Testis (tissue), 3 donors: Measurements from ENCODE around the gene ECT2. TPM values are rescaled to one million over a fixed set of nuclear protein-coding genes. Genes with fewer than 3 reads are reported as not detected.

Source experiments
- DNase-seq: peaks from one replicate; pipeline ENCODE4 v3.0.0-alpha.2; 2019
- H3K27ac ChIP-seq, 2 donors: fragments of 200-600 bp; sonication (generic); one replicate each; pipeline ENCODE4 v1.5.1; 2019
- H3K27me3 ChIP-seq: fragments of 200-600 bp; sonication (generic); one replicate; pipeline ENCODE4 v1.5.1; 2019
- H3K36me3 ChIP-seq: fragments of 200-600 bp; sonication (generic); one replicate; pipeline ENCODE4 v1.5.1; 2017; ENCODE audit warnings: low read depth; ENCODE audit errors: missing control alignments
- H3K4me1 ChIP-seq: fragments of 200-600 bp; sonication (generic); one replicate; pipeline ENCODE4 v1.5.1; 2019
- H3K4me3 ChIP-seq, 2 donors: fragments of 200-600 bp; sonication (generic); one replicate each; pipeline ENCODE4 v1.5.1; 2017 to 2019
- H3K9me3 ChIP-seq: fragments of 200-600 bp; sonication (generic); one replicate; pipeline ENCODE4 v1.5.1; 2017
- CTCF ChIP-seq, 3 experiments: fragments of 450-650 bp in 2 of 3; fragments of 200-600 bp in 1 of 3; sonication (generic) in 1 of 3; IDR thresholded peaks; one replicate each; pipeline ENCODE4 v1.5.1; 2016 to 2019; ENCODE audit warnings: antibody characterized with exemption in 3 of 3, mild to moderate bottlenecking in 2 of 3, moderate library complexity in 1 of 3
- POLR2A ChIP-seq: fragments of 450-650 bp; IDR thresholded peaks from one replicate; pipeline ENCODE4 v1.6.1; 2017; ENCODE audit warnings: antibody characterized with exemption, mild to moderate bottlenecking, moderate library complexity
- WGBS, 2 donors: methylation state at CpG; one replicate each; pipeline ENCODE4 v1.1.5; 2018; 5-methylcytosine and 5-hydroxymethylcytosine counted together
- intact Hi-C: fragments of 100-400 bp; cut with DNase I; formaldehyde crosslinking; loops from one replicate; pipeline ENCODE4 v1.15.1; 2023; ENCODE audit warnings: low total_unique reads
- polyA plus RNA-seq: library from polyadenylated mRNA; stranded (reverse); fragments of 350-450 nt; fragmentation: Illumina TruSeq; extraction: RNeasy Lipid Tissue Mini Kit (QIAGEN cat#74804); gene quantifications from one replicate; pipeline ENCODE4 v1.2.3, GENCODE V29; 2014; ENCODE audit warnings: low read depth, low replicate concordance; ENCODE audit not compliant: insufficient read depth
- total RNA-seq, 2 donors: library from RNA; depleted of rRNA; stranded (reverse); fragments of >200 nt; gene quantifications; one replicate each; pipeline ENCODE4 v1.2.3, GENCODE V29; 2016

The ECT2 gene
- total and polyA plus RNA-seq, 3 donors from 2014 or later = 20.8 to 33.3 (median 21.9) TPM

- H3K4me3 ChIP-seq = peak overlapping the region; percentile 75 to 87
- DNase-seq = peak; percentile 61
- intact Hi-C loops = no loop called here
- H3K4me1 ChIP-seq = peaks cover 8% of the 10 kb centered on the region
- TF ChIP-seq CTCF (IDR thresholded peaks at IDR 0.05) (no peak), POLR2A (no peak)
- H3K27me3 ChIP-seq = no peaks in the 10 kb centered on the region
- peak overlapping the region; percentile 83 to 86 for H3K27ac ChIP-seq
- 1% methylated on average over 17 of the region's 17 CpGs for WGBS, 2 donors
- H3K9me3 ChIP-seq = no peaks in the 10 kb centered on the region
- H3K36me3 ChIP-seq = no peaks in the 10 kb centered on the region
Observed at GRCh38 chr3:172709774-172710663, 40.5 kb upstream of the ECT2 start.

- TF ChIP-seq POLR2A (no peak), CTCF (IDR thresholded peaks at IDR 0.05) (peak; percentile 60 to 68 (median 65))
- Histone ChIP-seq H3K36me3 (no peaks in the 10 kb centered on the region), H3K9me3 (no peaks in the 10 kb centered on the region), H3K27me3 (no peaks in the 10 kb centered on the region), H3K4me3 (peak within 1 kb of the TSS; percentile 75 to 87), H3K4me1 (peaks cover 8% of the 10 kb centered on the region), H3K27ac (peak within 1 kb of the TSS; percentile 83 to 86)
- peak; percentile 94 for DNase-seq
- WGBS, 2 donors = 0 to 1% methylated on average over 14 to 41 of the region's 41 CpGs
- intact Hi-C loops = no loop called here
Observed at GRCh38 chr3:172710664-172711453, 39.7 kb upstream of the ECT2 start, which contains the start of gene NCEH1. TSS of gene NCEH1 (minus strand) at chr3:172711067. CDS start at chr3:172710984, 83 bp downstream.

GRCh38 chr3:172711454-172711795 lies 39.1 kb upstream of the ECT2 start:
- peaks cover 8% of the 10 kb centered on the region for H3K4me1 ChIP-seq
- intact Hi-C loops = no loop called here
- no peak for DNase-seq

GRCh38 chr3:172713316-172713715 lies 37.2 kb upstream of the ECT2 start:
- intact Hi-C loops = no loop called here
- no peaks in the 10 kb centered on the region for H3K36me3 ChIP-seq
- H3K27me3 ChIP-seq = no peaks in the 10 kb centered on the region
- WGBS, 2 donors = 55 to 75% methylated on average over 3 of the region's 3 CpGs
- peaks cover 8% of the 10 kb centered on the region for H3K4me1 ChIP-seq
- no peak overlapping the region for H3K4me3 ChIP-seq
- DNase-seq = no peak
- no peak overlapping the region for H3K27ac ChIP-seq
- no peaks in the 10 kb centered on the region for H3K9me3 ChIP-seq
- TF ChIP-seq POLR2A (no peak), CTCF (IDR thresholded peaks at IDR 0.05) (no peak)

More at GRCh38 chr3:172711454-172711795, 39.1 kb upstream of the ECT2 start:
- H3K4me3 ChIP-seq = peak overlapping the region; percentile 75 to 87
- TF ChIP-seq CTCF (IDR thresholded peaks at IDR 0.05) (no peak), POLR2A (no peak)
- H3K36me3 ChIP-seq = no peaks in the 10 kb centered on the region
- no peaks in the 10 kb centered on the region for H3K9me3 ChIP-seq
- no peaks in the 10 kb centered on the region for H3K27me3 ChIP-seq
- WGBS, 2 donors = 9 to 14% methylated on average over 2 of the region's 2 CpGs
- H3K27ac ChIP-seq = peak overlapping the region in 1 of 2 donors; percentile 83
